Kidney (tissue), 14 donors: ENCODE measurements around the gene LMBR1L. TPM values are rescaled to one million over a fixed set of nuclear protein-coding genes. Genes with fewer than 3 reads are reported as not detected.

Source experiments
- DNase-seq, 5 donors: peaks; one replicate each; pipeline ENCODE4 v3.0.0-alpha.2; 2013 to 2020
- FAIRE-seq: peaks from 2 replicates; lab custom pipeline; 2012; peaks lifted over from hg19 to GRCh38; lab: Jason Lieb, UNC
- H3K27ac ChIP-seq, 2 donors: one replicate each; pipeline ENCODE4 v1.7.0; 2013; ENCODE audit warnings: low read depth in 2 of 2, low read length in 2 of 2, inconsistent platforms in 1 of 2
- H3K27me3 ChIP-seq: one replicate; pipeline ENCODE4 v1.7.1; 2013; ENCODE audit warnings: low read length, inconsistent platforms; ENCODE audit not compliant: control insufficient read depth, insufficient read depth
- H3K36me3 ChIP-seq, 3 donors: one replicate each; pipeline versions ENCODE4 v1.7.0 to v1.7.1; 2013; ENCODE audit warnings: low read length in 3 of 3, control low read depth in 1 of 3, inconsistent platforms in 1 of 3; ENCODE audit not compliant: insufficient read depth in 3 of 3, control insufficient read depth in 2 of 3
- H3K4me1 ChIP-seq, 3 donors: one replicate each; pipeline versions ENCODE4 v1.7.0 to v1.7.1; 2013; ENCODE audit warnings: low read length in 3 of 3, inconsistent platforms in 1 of 3, low read depth in 1 of 3; ENCODE audit not compliant: control insufficient read depth in 2 of 3, insufficient read depth in 2 of 3
- H3K4me3 ChIP-seq, 3 donors: one replicate each; pipeline versions ENCODE4 v1.7.0 to v1.8.1; 2013; ENCODE audit warnings: low read length in 3 of 3, control low read depth in 1 of 3, inconsistent platforms in 1 of 3
- H3K9ac ChIP-seq, 3 donors: one replicate each; pipeline versions ENCODE4 v1.7.0 to v1.7.1; 2013; ENCODE audit warnings: low read length in 3 of 3, control low read depth in 1 of 3, inconsistent platforms in 1 of 3
- H3K9me3 ChIP-seq, 3 donors: one replicate each; pipeline versions ENCODE4 v1.7.0 to v1.7.1; 2013; ENCODE audit warnings: low read length in 3 of 3, control low read depth in 1 of 3, inconsistent platforms in 1 of 3; ENCODE audit not compliant: control insufficient read depth in 2 of 3, insufficient read depth in 1 of 3
- intact Hi-C: fragments of 100-400 bp; cut with DNase I; formaldehyde crosslinking; loops from one replicate; pipeline ENCODE4 v1.11.1; 2022
- polyA plus RNA-seq: library from polyadenylated mRNA; stranded (reverse); fragments of 350-450 nt; fragmentation: Illumina TruSeq; extraction: RNeasy Lipid Tissue Mini Kit (QIAGEN cat#74804); gene quantifications from one replicate; pipeline ENCODE4 v1.2.3, GENCODE V29; 2014; ENCODE audit warnings: low read depth, low replicate concordance; ENCODE audit not compliant: insufficient read depth
- total RNA-seq: library from RNA; stranded (reverse); fragmentation: NEBNext Ultra II Directional; extraction: Animal tissue kit (Norgen Biotek cat#: 25700); gene quantifications from one replicate; pipeline ENCODE4 v1.2.1, GENCODE V29; 2021
- TF ChIP-seq, protein P1 (sequence below): IDR thresholded peaks from 3 replicates; pipeline ENCODE4 v1.5.1; 2012; ENCODE audit warnings: mild to moderate bottlenecking, moderate library complexity, borderline replicate concordance; ENCODE audit not compliant: insufficient read depth; ENCODE audit errors: extremely low read depth
- donor health status: control.
- donor health status: control.
- donor health status: control.
- donor health status: control.
- donor health status: control.
- donor health status: DM: yes; HTN: yes; CAD: no.
- donor health status: Normal renal cell carcinoma (clear cell type).

The LMBR1L gene
- total and polyA plus RNA-seq, 2 donors from 2014 or later: 21.2 to 64.8 TPM

DNA sequence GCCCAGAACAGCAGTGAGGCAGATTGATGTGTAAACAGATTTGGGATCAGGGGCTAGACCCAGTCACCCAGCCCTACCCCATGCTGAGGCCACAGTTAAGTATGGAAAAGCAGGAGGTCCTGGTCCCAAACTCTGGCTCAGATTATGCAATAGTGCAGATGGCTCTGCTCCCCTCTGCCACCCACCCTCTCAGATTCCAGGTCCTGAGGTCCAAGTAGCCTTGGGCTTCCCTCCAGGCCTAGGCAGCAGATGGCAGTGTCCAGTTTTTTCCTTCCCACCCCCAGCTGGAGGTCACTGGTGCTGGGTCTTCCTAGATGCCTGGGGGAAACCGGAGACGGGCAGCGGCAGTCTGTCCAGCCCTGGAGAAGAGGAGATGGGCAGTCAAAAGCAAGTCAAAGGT lies 13.3 kb downstream of the LMBR1L start:
- Histone ChIP-seq H3K9ac (no peak overlapping the region), H3K27ac (no peak overlapping the region), H3K27me3 (peaks cover 16% of the 10 kb centered on the region), H3K4me1 (peaks cover 0 to 9% (median 4%) of the 10 kb centered on the region in 3 donors), H3K4me3 (no peak overlapping the region), H3K36me3 (peaks cover 6 to 42% (median 32%) of the 10 kb centered on the region in 3 donors), H3K9me3 (no peaks in the 10 kb centered on the region)
- TF ChIP-seq, protein P1, sequence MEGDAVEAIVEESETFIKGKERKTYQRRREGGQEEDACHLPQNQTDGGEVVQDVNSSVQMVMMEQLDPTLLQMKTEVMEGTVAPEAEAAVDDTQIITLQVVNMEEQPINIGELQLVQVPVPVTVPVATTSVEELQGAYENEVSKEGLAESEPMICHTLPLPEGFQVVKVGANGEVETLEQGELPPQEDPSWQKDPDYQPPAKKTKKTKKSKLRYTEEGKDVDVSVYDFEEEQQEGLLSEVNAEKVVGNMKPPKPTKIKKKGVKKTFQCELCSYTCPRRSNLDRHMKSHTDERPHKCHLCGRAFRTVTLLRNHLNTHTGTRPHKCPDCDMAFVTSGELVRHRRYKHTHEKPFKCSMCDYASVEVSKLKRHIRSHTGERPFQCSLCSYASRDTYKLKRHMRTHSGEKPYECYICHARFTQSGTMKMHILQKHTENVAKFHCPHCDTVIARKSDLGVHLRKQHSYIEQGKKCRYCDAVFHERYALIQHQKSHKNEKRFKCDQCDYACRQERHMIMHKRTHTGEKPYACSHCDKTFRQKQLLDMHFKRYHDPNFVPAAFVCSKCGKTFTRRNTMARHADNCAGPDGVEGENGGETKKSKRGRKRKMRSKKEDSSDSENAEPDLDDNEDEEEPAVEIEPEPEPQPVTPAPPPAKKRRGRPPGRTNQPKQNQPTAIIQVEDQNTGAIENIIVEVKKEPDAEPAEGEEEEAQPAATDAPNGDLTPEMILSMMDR: no peak
- intact Hi-C loops: no loop called here
- DNase-seq: no peak
- FAIRE-seq: no peak

DNA sequence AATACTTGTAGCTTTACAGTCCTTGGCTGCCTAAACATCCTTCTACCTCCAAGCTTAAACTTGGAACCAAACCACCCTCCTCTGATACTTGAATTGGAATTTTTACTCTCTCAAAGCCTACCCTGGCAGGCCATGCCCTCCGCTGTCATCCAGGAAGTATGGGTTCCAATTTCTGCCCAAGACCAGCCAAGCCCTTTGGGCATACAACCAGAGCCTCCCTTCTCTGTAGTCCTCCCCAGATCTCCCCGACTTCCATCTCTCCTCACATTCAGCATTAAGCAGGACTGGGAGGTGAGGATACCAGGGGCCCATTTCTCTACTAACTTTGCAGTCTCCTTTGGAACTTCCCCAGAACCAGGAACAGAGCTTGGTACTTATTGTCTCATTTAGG lies 15.7 kb downstream of the LMBR1L start:
- Histone ChIP-seq H3K27ac (no peak overlapping the region), H3K36me3 (peaks cover 2 to 18% (median 14%) of the 10 kb centered on the region in 3 donors), H3K4me3 (no peak overlapping the region), H3K9me3 (no peaks in the 10 kb centered on the region), H3K9ac (no peak overlapping the region), H3K27me3 (peaks cover 30% of the 10 kb centered on the region), H3K4me1 (peaks cover 0 to 25% (median 4%) of the 10 kb centered on the region in 3 donors)
- FAIRE-seq (no peak), DNase-seq (no peak)
- TF ChIP-seq, protein P1: no peak
- intact Hi-C loops: no loop called here

DNA sequence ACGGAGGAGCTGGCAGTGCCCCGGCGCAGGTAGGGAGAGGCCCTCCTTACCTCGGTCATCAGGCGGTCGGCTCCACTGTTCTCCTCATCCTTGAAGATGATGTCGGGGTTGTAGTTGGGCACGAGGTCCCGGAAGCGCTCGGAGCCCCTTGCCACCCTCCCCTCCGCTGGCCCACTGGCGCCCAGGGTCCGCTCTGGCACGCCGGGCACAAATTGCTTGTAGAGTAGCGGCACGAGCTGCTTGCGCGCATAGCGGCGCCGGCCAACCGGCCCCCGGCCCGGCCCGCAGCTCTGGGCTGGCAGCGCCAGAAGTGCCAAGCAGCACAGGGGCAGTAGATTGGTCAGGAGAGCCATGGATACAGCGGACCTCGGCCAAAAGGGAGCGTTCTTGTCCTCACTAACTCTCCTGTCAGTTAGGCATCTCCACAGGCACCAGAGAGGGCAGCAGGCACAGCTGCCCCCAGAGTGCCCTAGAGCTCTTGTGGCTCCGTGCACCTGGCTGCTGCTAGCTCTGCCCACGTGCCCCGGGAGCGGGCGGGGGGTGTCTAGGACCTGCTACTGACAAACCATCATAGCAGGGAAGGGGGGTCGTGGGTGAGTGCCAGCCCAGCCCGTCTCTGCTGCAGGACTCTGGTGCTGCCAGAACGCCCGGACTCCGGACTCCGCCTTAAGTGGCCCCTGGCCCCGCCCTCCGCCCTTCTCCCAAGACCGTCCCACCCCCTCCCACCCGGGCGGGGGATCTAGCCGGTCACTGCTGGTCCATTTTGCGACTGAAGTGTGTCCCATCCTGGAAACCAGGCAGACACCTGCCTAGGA lies 16.3 kb downstream of the LMBR1L start, which contains the start of gene DHH:
DHH (minus strand) TSS at position 642 of the 815 bp plus-strand sequence; CDS start at position 353, 289 bp downstream.
- peaks cover 35% of the 10 kb centered on the region for H3K27me3 ChIP-seq

More for the DNA sequence above, 16.3 kb downstream of the LMBR1L start, which contains the start of gene DHH:
- Histone ChIP-seq H3K4me3 (no peak within 1 kb of the TSS), H3K27ac (no peak within 1 kb of the TSS), H3K4me1 (peaks cover 0 to 29% (median 4%) of the 10 kb centered on the region in 3 donors), H3K9ac (no peak within 1 kb of the TSS), H3K9me3 (no peaks in the 10 kb centered on the region), H3K36me3 (peaks cover 0 to 13% (median 11%) of the 10 kb centered on the region in 3 donors)
- intact Hi-C loops: no loop called here
- DNase-seq (peak; percentile 43 to 82 (median 59)), FAIRE-seq (no peak)
- TF ChIP-seq, protein P1: no peak
